ENCODE measurements around the gene TSPAN3. TPM values are rescaled to one million over a fixed set of nuclear protein-coding genes. Genes with fewer than 3 reads are reported as not detected.

Gene TSPAN3
- polyA plus RNA-seq, 1 experiment = 344 TPM

DNA sequence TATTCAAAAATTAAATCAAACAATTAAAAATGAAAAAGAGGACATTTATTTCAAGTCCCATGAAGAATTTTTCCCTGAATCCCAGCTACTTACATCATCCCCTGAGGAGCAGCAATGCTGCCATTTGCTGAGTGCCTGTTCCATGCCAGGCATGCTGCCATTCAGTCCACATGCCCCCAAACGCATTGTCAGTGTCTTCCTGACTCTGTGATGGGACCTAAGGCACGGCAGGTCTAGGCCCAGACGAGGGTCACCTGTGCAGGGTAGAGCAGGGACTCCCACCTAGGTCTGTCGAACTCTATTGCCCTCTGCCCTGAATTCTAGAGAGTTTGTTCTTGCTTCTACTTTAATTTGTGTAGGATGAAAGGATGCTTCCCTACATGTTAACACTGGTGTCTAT, 68.9 kb downstream of the TSPAN3 start:
- CTCF ChIA-PET = no interaction called here

DNA sequence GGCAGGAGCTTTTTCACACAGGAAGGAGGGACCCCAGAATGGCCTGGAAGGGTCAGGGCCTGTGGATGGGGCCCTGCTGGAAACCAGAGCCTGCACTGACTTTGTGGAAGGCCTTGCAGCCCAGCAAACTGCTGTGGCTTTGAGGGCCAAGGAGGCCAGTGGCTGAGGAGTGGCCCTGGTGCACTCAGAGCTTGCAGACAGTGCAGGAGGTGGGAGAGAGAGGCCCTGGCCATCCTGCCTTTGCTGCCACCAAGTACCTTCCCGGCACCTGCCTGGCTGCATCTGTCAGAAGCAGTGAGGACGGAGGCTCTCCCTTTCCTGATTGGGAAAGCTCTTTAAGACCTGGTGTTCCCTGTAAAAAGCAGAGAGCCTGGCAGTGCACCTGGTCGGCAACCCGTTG, 69.6 kb downstream of the TSPAN3 start:
- Histone ChIP-seq H3K36me3 (ENCODE audit: control insufficient read depth, insufficient read depth, low read length) (no peaks in the 10 kb centered on the region), H3K27me3 (ENCODE audit: control insufficient read depth, insufficient read depth, low read length) (peaks cover 3% of the 10 kb centered on the region), H3K4me3 (ENCODE audit: low read depth, low read length) (no peak overlapping the region)
- CTCF ChIA-PET = no interaction called here
- TF ChIP-seq, protein P1, sequence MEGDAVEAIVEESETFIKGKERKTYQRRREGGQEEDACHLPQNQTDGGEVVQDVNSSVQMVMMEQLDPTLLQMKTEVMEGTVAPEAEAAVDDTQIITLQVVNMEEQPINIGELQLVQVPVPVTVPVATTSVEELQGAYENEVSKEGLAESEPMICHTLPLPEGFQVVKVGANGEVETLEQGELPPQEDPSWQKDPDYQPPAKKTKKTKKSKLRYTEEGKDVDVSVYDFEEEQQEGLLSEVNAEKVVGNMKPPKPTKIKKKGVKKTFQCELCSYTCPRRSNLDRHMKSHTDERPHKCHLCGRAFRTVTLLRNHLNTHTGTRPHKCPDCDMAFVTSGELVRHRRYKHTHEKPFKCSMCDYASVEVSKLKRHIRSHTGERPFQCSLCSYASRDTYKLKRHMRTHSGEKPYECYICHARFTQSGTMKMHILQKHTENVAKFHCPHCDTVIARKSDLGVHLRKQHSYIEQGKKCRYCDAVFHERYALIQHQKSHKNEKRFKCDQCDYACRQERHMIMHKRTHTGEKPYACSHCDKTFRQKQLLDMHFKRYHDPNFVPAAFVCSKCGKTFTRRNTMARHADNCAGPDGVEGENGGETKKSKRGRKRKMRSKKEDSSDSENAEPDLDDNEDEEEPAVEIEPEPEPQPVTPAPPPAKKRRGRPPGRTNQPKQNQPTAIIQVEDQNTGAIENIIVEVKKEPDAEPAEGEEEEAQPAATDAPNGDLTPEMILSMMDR (IDR thresholded peaks at IDR 0.05; ENCODE audit: insufficient read depth, low read depth, low read length) = no peak
- POLR2A ChIA-PET = no interaction called here
- DNase-seq (ENCODE audit: low read depth) = no peak

More for the DNA sequence above, 68.9 kb downstream of the TSPAN3 start:
- Histone ChIP-seq H3K36me3 (ENCODE audit: control insufficient read depth, insufficient read depth, low read length) (no peaks in the 10 kb centered on the region), H3K4me3 (ENCODE audit: low read depth, low read length) (no peak overlapping the region), H3K27me3 (ENCODE audit: control insufficient read depth, insufficient read depth, low read length) (peaks cover 3% of the 10 kb centered on the region)
- DNase-seq (ENCODE audit: low read depth) = no peak
- TF ChIP-seq, protein P1 (IDR thresholded peaks at IDR 0.05; ENCODE audit: insufficient read depth, low read depth, low read length) = no peak
- POLR2A ChIA-PET = no interaction called here

DNA sequence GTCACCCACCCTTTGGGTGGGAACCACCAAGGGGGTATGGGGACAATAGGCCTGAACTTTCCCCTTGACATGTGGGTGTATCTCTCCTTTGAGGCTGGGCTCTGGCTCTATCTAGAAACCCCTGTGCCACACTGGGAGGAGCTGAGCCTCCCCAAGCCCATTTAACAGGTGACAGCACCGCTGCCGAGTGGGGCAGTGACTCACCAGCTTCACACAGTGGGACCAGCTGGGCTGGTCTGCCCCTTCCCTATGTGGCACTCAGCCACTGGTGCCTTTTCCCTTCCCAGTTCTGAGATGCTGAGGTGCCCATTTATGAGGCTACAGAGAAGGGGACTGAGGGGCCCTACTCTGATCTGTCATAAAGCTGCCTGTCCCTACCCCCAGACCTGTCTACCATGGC, 70.9 kb downstream of the TSPAN3 start:
- ChIA-PET CTCF (no interaction called here), POLR2A (no interaction called here)

DNA sequence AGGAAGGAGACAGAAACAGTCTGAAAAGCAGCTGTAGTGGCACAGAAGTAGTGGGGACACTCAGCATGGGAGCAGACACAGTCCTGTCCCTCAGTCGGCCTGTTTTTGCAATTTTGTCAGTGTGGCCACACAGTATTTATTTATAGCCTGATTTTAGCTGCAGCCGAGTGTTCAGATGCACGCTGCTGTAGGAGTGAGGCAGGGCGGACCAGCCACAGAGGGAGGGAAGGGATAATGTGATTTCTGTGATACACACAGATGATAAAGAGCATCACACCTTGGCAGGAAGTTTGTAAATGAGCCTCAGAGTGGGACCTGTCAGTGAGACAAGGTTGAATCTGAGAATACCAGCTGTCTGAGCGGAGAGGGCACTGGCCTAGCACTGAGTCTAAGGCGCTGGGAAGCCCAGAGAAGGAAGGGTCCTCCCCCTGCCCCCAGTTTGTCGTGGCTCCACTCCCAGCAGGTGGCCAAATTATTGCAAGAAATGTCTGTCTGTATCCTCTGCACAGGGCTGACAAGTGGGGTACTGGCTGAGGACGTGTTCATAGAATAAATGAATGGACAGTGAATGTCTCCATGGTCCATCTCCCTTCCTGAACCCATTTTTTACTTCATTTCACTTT, 72.1 kb downstream of the TSPAN3 start:
- ChIA-PET CTCF (interaction anchor here (0.8 kb wide), 1 partner anchor 544 kb away, joined by 3 read pairs; no protein-coding TSS in a partner anchor), POLR2A (no interaction called here)

More for the DNA sequence above, 70.9 kb downstream of the TSPAN3 start:
- H3K36me3 ChIP-seq (ENCODE audit: control insufficient read depth, insufficient read depth, low read length) = no peaks in the 10 kb centered on the region
- no peak for DNase-seq (ENCODE audit: low read depth)
- H3K4me3 ChIP-seq (ENCODE audit: low read depth, low read length) = no peak overlapping the region
- H3K27me3 ChIP-seq (ENCODE audit: control insufficient read depth, insufficient read depth, low read length) = peaks cover 3% of the 10 kb centered on the region
- TF ChIP-seq, protein P1 (IDR thresholded peaks at IDR 0.05; ENCODE audit: insufficient read depth, low read depth, low read length) = no peak

DNA sequence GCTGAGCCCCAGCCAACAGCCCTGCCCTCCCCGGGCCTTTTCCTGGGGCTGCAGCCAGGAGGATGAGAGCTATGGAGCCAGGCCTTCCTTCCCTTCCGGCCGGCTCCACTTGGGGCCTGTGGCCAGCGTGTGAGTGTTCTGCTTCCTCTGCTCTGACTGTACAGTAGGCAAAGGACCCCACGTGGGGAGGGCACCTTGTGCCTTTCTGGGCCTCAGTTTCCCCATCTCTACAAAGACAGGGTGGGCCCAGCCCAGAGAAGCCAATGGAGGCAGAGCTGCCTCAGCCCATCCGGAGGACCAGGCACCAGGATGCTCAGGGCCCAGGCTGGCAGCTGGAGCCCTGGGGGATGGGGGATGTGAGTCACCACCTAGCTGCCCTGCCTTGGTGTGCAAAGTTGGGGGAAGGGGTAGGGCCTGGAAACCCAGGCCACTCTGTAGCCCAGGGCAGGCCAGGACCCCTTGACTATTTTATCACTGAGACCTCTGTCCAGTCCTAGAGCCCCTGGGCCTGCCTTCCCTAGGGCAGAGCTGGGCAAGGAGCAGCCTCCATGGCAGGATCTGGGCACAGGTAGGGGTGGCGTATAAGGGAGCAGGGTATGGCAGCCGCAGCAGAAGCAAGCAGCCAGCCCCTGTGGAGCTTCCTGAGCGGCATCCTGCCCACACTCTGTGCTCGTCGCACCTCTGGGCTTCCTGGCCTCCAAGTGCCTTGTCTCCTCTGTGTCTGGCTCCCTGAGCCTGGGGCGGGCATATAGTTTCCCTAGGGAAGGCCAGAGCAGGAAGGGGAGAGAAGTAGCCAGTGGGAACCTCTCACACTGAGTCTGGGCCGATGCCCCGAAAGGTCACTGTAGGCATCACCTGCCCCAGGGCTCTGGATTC, 74.1 kb downstream of the TSPAN3 start:
- no peak for DNase-seq (ENCODE audit: low read depth)
- Histone ChIP-seq H3K27me3 (ENCODE audit: control insufficient read depth, insufficient read depth, low read length) (no peaks in the 10 kb centered on the region), H3K36me3 (ENCODE audit: control insufficient read depth, insufficient read depth, low read length) (no peaks in the 10 kb centered on the region), H3K4me3 (ENCODE audit: low read depth, low read length) (no peak overlapping the region)
- CTCF ChIA-PET = interaction anchor here (0.7 to 2.3 kb wide), 4 partner anchors 9 to 769 kb away, joined by 3 to 4 read pairs (median 3); no protein-coding TSS in a partner anchor
- POLR2A ChIA-PET = no interaction called here
- TF ChIP-seq, protein P1 (IDR thresholded peaks at IDR 0.05; ENCODE audit: insufficient read depth, low read depth, low read length) = no peak

More for the DNA sequence above, 72.1 kb downstream of the TSPAN3 start:
- TF ChIP-seq, protein P1 (IDR thresholded peaks at IDR 0.05; ENCODE audit: insufficient read depth, low read depth, low read length) = no peak
- no peaks in the 10 kb centered on the region for H3K36me3 ChIP-seq (ENCODE audit: control insufficient read depth, insufficient read depth, low read length)
- peaks cover 2% of the 10 kb centered on the region; the same call in 1 of the 2 replicates for H3K27me3 ChIP-seq (ENCODE audit: control insufficient read depth, insufficient read depth, low read length)
- H3K4me3 ChIP-seq (ENCODE audit: low read depth, low read length) = no peak overlapping the region
- DNase-seq (ENCODE audit: low read depth) = no peak

Measured in BJ (cell line).